RPMI7951 (cell line): ENCODE results near the gene MAMSTR. TPM values are rescaled to one million over a fixed set of nuclear protein-coding genes. Genes with fewer than 3 reads are reported as not detected.

Experiments
- DNase-seq: peaks from one replicate; pipeline ENCODE4 v3.0.0-alpha.2; 2012; ENCODE audit warnings: low read depth
- total RNA-seq: library from RNA; depleted of rRNA; stranded (reverse); fragments of >200 nt; shearing (Covaris generic); gene quantifications from 2 replicates; pipeline ENCODE4 v1.2.3, GENCODE V29; 2014; rRNA removed

MAMSTR gene
- total RNA-seq, 1 experiment from 2014 or later = 0.24 TPM

GRCh38 chr19:48663667-48664066 lies 55.9 kb downstream of the MAMSTR start:
- no peak for DNase-seq

Other genes with a start within 250 kb of the MAMSTR start
- gene LMTK3, start 207.9 kb downstream of the MAMSTR start, total RNA-seq = not detected in 2 replicates
- gene SULT2B1, start 167.6 kb downstream of the MAMSTR start, total RNA-seq = 0.39 TPM in 1 of 2 replicates, not detected in the other
- gene SPACA4, start 113.0 kb downstream of the MAMSTR start, total RNA-seq = not detected in 2 replicates
- 1.6 TPM in 1 of 2 replicates, not detected in the other for gene FAM83E, start 104.6 kb downstream of the MAMSTR start, total RNA-seq
- 2,104 and 2,291 TPM in 2 replicates for gene RPL18, start 100.5 kb downstream of the MAMSTR start, total RNA-seq
- 4.7 and 7.7 TPM in 2 replicates for gene SPHK2, start 100.2 kb downstream of the MAMSTR start, total RNA-seq
- 16.6 and 17.2 TPM in 2 replicates for gene DBP, start 82.3 kb downstream of the MAMSTR start, total RNA-seq
- gene CA11, start 73.5 kb downstream of the MAMSTR start, total RNA-seq = 2.1 and 3.8 TPM in 2 replicates
- 0.39 TPM in 1 of 2 replicates, not detected in the other for gene NTN5, start 46.7 kb downstream of the MAMSTR start, total RNA-seq
- not detected in 2 replicates for gene FUT2, start 23.8 kb downstream of the MAMSTR start, total RNA-seq
- 1.9 and 2.3 TPM in 2 replicates for gene RASIP1, start 20.9 kb upstream of the MAMSTR start, total RNA-seq
- 0.12 TPM in 1 of 2 replicates, not detected in the other for gene IZUMO1, start 27.2 kb upstream of the MAMSTR start, total RNA-seq
- 0.60 and 0.78 TPM in 2 replicates for gene FUT1, start 32.9 kb upstream of the MAMSTR start, total RNA-seq
- gene FGF21, start 35.8 kb upstream of the MAMSTR start, total RNA-seq = not detected in 2 replicates
- 61.9 and 63.8 TPM in 2 replicates for gene BCAT2, start 91.3 kb upstream of the MAMSTR start, total RNA-seq
- gene HSD17B14, start 116.8 kb upstream of the MAMSTR start, total RNA-seq = 0.84 and 3.0 TPM in 2 replicates
- 1.8 and 4.4 TPM in 2 replicates for gene PLEKHA4, start 148.9 kb upstream of the MAMSTR start, total RNA-seq
- 25.7 and 27.3 TPM in 2 replicates for gene PPP1R15A, start 152.7 kb upstream of the MAMSTR start, total RNA-seq
- not detected in 2 replicates for gene TULP2, start 179.0 kb upstream of the MAMSTR start, total RNA-seq
- 203 and 249 TPM in 2 replicates for gene NUCB1, start 180.6 kb upstream of the MAMSTR start, total RNA-seq
- not detected in 2 replicates for gene DHDH, start 214.0 kb upstream of the MAMSTR start, total RNA-seq
- gene BAX, start 235.2 kb upstream of the MAMSTR start, total RNA-seq = 66.6 and 98.1 TPM in 2 replicates
- gene FTL, start 245.6 kb upstream of the MAMSTR start, total RNA-seq = 4,698 and 4,789 TPM in 2 replicates